Measurements from ENCODE around the gene MATK.

The MATK gene

DNA sequence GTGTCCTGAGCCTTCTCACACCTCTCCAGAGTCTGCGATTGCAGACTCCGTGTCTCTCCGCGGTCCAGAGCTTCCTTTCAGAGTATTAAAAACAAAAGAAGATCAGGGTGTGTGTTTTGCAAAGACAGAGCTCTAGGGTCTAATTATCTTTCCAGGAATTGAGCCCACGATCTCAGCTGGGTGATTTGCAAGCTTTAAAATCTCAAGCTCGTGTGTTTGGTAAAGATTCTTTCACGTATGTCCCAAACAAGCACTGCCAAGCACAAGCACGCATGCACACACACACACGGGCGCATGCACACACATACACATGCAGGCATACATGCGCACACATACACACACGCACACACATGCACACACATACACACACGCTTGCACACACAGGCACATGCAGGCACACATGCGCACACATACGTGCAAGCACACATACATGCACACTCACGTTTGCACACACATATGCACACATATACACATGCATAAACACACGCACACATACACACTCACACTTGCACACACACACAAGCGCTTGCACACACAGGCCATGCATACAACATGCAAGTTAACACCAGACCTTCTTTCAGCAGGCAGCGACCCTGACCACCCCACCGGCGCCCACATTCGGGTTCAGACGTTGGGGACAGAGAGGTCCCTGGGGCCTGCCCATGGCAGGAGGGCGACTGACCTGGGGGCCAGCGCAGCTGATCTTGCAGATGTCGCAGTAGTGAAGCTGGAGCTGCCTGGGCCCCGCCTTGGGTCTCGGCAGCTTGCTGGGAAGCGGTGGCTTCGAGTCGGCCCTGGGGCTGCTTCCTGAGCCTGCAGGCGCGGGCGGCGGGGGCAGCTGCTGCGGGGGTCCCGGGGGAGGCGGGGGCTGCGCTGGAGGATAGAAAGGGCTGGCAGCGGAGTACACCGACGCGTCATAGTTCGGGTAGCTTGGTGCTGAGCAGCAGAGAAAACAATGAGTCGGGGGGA is 44.7 kb upstream of the MATK start:
- Histone ChIP-seq H3K27ac (ENCODE audit: extremely low read depth, low read depth, low read length) (no peak overlapping the region), H3K36me3 (ENCODE audit: control insufficient read depth in 2 of 2, insufficient read depth in 1 of 2, low read length in 2 of 2) (no peaks in the 10 kb centered on the region), H3K4me3 (ENCODE audit: low read depth, low read length) (no peak overlapping the region), H3K4me1 (ENCODE audit: control insufficient read depth, insufficient read depth, low read length) (no peaks in the 10 kb centered on the region), H3K9me3 (ENCODE audit: control insufficient read depth, insufficient read depth, low read depth, low read length) (no peaks in the 10 kb centered on the region)
- ChIA-PET POLR2A (no interaction called here), CTCF (interaction anchor here (0.7 to 3.3 kb wide), 4 partner anchors 9 to 15 kb away, joined by 3 to 16 read pairs (median 3); no protein-coding TSS in a partner anchor)
- TF ChIP-seq, protein P1, sequence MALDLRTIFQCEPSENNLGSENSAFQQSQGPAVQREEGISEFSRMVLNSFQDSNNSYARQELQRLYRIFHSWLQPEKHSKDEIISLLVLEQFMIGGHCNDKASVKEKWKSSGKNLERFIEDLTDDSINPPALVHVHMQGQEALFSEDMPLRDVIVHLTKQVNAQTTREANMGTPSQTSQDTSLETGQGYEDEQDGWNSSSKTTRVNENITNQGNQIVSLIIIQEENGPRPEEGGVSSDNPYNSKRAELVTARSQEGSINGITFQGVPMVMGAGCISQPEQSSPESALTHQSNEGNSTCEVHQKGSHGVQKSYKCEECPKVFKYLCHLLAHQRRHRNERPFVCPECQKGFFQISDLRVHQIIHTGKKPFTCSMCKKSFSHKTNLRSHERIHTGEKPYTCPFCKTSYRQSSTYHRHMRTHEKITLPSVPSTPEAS (tag by site-specific recombination; IDR thresholded peaks at IDR 0.05) = peak; percentile 98
- TF ChIP-seq OSR2 (tag by site-specific recombination; IDR thresholded peaks at IDR 0.05) = no peak
- no peak for TF ChIP-seq ZNF112 (tag by site-specific recombination; IDR thresholded peaks at IDR 0.05)

DNA sequence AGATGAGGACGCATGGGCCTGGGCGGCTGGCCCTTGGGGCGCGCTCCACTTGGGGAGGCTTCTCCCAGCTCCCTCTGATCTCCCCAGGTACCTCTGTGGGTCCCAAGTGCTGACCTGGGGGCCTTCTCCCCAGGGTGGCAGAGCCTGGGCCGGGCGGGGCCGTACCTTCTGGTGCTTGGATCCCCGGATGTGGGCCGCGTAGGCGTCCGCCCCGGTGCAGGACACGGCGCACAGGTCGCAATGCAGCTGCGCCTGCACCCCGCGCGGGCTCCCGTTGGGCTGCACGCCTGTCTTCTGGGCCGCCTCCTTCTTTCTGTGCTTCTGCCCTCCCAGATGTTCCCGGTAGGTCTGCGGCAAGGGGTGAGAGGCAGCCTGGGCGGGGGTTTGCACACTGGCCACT is 41.1 kb upstream of the MATK start:
- POLR2A ChIA-PET = interaction anchor here (0.6 kb wide), 1 partner anchor 366 kb away, joined by 5 read pairs; no protein-coding TSS in a partner anchor
- no peaks in the 10 kb centered on the region for H3K9me3 ChIP-seq (ENCODE audit: control insufficient read depth, insufficient read depth, low read depth, low read length)
- H3K27ac ChIP-seq (ENCODE audit: extremely low read depth, low read depth, low read length) = no peak overlapping the region
- no peak for TF ChIP-seq ZNF391 (tag by site-specific recombination; IDR thresholded peaks at IDR 0.05; ENCODE audit: borderline replicate concordance, low read depth)
- TF ChIP-seq, protein P2, sequence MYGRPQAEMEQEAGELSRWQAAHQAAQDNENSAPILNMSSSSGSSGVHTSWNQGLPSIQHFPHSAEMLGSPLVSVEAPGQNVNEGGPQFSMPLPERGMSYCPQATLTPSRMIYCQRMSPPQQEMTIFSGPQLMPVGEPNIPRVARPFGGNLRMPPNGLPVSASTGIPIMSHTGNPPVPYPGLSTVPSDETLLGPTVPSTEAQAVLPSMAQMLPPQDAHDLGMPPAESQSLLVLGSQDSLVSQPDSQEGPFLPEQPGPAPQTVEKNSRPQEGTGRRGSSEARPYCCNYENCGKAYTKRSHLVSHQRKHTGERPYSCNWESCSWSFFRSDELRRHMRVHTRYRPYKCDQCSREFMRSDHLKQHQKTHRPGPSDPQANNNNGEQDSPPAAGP (tag by site-specific recombination; IDR thresholded peaks at IDR 0.05) = no peak
- no peak for TF ChIP-seq ZNF24 (tag by site-specific recombination; IDR thresholded peaks at IDR 0.05)
- no peaks in the 10 kb centered on the region for H3K36me3 ChIP-seq (ENCODE audit: control insufficient read depth in 2 of 2, insufficient read depth in 1 of 2, low read length in 2 of 2)
- CTCF ChIA-PET = interaction anchor here (0.9 kb wide), 1 partner anchor 9 kb away, joined by 3 read pairs; no protein-coding TSS in a partner anchor
- H3K4me3 ChIP-seq (ENCODE audit: low read depth, low read length) = no peak overlapping the region
- no peaks in the 10 kb centered on the region for H3K4me1 ChIP-seq (ENCODE audit: control insufficient read depth, insufficient read depth, low read length)

DNA sequence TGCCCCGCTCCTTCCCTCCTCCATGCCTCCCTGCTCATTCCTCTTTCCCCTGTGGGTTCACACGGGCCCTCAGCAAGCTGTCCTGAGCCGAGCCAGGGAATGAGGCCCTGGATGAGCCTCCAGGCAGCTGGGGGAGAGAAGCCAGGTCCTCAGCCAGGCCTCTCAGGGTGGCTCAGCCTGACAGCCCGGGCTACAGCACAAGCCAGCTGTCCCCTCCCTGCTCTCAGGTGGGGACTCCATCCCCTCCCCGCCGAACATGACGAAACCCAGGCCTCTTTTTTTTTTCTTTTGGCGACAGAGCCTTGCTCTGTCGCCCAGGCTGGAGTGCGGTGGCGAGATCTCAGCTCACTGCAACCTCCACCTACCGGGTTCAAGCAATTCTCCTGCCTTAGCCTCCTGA is 40.0 kb upstream of the MATK start:
- Histone ChIP-seq H3K36me3 (ENCODE audit: control insufficient read depth in 2 of 2, insufficient read depth in 1 of 2, low read length in 2 of 2) (no peaks in the 10 kb centered on the region), H3K4me3 (ENCODE audit: low read depth, low read length) (no peak overlapping the region), H3K9me3 (ENCODE audit: control insufficient read depth, insufficient read depth, low read depth, low read length) (no peaks in the 10 kb centered on the region), H3K4me1 (ENCODE audit: control insufficient read depth, insufficient read depth, low read length) (no peaks in the 10 kb centered on the region), H3K27ac (ENCODE audit: extremely low read depth, low read depth, low read length) (no peak overlapping the region)
- POLR2A ChIA-PET = no interaction called here
- CTCF ChIA-PET = interaction anchor here (0.6 kb wide), 1 partner anchor 20 kb away, joined by 3 read pairs; no protein-coding TSS in a partner anchor
- TF ChIP-seq ZNF133 (tag by site-specific recombination; IDR thresholded peaks at IDR 0.05) (no peak), ZFP3 (tag by site-specific recombination; IDR thresholded peaks at IDR 0.05; ENCODE audit: low read depth) (no peak), ZEB2 (tag by site-specific recombination; IDR thresholded peaks at IDR 0.05) (no peak), ZNF426 (tag by site-specific recombination; IDR thresholded peaks at IDR 0.05) (no peak), ZFHX2 (tag by site-specific recombination; conservative IDR thresholded peaks at IDR 0.05) (no peak), REPIN1 (tag by site-specific recombination; IDR thresholded peaks at IDR 0.05; ENCODE audit: low read depth) (no peak), ZNF223 (tag by site-specific recombination; IDR thresholded peaks at IDR 0.05) (no peak), BCL11B (tag by site-specific recombination; IDR thresholded peaks at IDR 0.05; ENCODE audit: low read depth) (no peak), ZSCAN30 (tag by site-specific recombination; IDR thresholded peaks at IDR 0.05) (no peak), ZNF48 (tag by site-specific recombination; IDR thresholded peaks at IDR 0.05) (no peak), ZNF274 (IDR thresholded peaks at IDR 0.05; ENCODE audit: low read length) (no peak), ZNF274 (tag by site-specific recombination; IDR thresholded peaks at IDR 0.05; ENCODE audit: borderline replicate concordance) (no peak)
- TF ChIP-seq, protein P3, sequence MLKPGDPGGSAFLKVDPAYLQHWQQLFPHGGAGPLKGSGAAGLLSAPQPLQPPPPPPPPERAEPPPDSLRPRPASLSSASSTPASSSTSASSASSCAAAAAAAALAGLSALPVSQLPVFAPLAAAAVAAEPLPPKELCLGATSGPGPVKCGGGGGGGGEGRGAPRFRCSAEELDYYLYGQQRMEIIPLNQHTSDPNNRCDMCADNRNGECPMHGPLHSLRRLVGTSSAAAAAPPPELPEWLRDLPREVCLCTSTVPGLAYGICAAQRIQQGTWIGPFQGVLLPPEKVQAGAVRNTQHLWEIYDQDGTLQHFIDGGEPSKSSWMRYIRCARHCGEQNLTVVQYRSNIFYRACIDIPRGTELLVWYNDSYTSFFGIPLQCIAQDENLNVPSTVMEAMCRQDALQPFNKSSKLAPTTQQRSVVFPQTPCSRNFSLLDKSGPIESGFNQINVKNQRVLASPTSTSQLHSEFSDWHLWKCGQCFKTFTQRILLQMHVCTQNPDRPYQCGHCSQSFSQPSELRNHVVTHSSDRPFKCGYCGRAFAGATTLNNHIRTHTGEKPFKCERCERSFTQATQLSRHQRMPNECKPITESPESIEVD (tag by site-specific recombination; IDR thresholded peaks at IDR 0.05) = no peak
- TF ChIP-seq, protein P2 (tag by site-specific recombination; IDR thresholded peaks at IDR 0.05) = no peak
- TF ChIP-seq, protein P4, sequence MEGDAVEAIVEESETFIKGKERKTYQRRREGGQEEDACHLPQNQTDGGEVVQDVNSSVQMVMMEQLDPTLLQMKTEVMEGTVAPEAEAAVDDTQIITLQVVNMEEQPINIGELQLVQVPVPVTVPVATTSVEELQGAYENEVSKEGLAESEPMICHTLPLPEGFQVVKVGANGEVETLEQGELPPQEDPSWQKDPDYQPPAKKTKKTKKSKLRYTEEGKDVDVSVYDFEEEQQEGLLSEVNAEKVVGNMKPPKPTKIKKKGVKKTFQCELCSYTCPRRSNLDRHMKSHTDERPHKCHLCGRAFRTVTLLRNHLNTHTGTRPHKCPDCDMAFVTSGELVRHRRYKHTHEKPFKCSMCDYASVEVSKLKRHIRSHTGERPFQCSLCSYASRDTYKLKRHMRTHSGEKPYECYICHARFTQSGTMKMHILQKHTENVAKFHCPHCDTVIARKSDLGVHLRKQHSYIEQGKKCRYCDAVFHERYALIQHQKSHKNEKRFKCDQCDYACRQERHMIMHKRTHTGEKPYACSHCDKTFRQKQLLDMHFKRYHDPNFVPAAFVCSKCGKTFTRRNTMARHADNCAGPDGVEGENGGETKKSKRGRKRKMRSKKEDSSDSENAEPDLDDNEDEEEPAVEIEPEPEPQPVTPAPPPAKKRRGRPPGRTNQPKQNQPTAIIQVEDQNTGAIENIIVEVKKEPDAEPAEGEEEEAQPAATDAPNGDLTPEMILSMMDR (tag by site-specific recombination; IDR thresholded peaks at IDR 0.05) = no peak
- TF ChIP-seq, protein P5, sequence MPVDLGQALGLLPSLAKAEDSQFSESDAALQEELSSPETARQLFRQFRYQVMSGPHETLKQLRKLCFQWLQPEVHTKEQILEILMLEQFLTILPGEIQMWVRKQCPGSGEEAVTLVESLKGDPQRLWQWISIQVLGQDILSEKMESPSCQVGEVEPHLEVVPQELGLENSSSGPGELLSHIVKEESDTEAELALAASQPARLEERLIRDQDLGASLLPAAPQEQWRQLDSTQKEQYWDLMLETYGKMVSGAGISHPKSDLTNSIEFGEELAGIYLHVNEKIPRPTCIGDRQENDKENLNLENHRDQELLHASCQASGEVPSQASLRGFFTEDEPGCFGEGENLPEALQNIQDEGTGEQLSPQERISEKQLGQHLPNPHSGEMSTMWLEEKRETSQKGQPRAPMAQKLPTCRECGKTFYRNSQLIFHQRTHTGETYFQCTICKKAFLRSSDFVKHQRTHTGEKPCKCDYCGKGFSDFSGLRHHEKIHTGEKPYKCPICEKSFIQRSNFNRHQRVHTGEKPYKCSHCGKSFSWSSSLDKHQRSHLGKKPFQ (tag by site-specific recombination; IDR thresholded peaks at IDR 0.05) = no peak

Measured in HEK293 (cell line).